HG03095 (cell line): ENCODE results near the gene ST6GAL2.

Experiments
- ATAC-seq: cut with Tn5 transposase; IDR thresholded peaks from one replicate; pipeline ENCODE4 v1.9.1; 2021; ENCODE audit warnings: moderate library complexity; ENCODE audit not compliant: unreplicated experiment

ST6GAL2 gene

DNA sequence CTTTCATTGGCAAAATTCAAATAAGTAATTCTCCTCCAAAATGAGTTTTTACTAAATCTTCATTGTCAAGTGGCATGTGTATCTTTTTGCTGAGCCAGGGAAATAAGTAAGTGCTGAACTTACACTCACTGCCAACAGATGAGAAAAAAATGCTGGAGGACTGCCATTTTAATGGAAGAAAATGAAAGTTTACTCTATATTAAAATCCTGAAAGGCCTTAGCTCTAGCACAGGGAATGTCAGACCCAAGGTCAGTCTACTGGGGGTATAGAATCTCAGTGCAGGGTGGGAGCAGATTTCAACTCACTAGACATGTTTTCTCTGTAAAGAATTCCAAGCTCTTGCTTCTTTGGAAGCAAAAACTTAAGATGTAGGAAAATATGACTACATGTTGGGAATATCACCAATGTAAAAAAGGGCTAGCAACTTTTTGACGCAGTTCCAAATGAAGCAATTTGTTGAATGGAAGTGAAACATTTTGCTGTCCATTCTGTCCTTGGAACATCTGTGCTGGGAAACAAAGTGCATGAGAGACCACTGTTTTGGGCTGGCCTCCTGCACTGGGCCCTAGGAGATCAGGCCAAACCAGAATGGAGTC lies 127.0 kb downstream of the ST6GAL2 start:
- no peak for ATAC-seq
